ENCODE results near the gene C1QTNF2.

Gene C1QTNF2

DNA sequence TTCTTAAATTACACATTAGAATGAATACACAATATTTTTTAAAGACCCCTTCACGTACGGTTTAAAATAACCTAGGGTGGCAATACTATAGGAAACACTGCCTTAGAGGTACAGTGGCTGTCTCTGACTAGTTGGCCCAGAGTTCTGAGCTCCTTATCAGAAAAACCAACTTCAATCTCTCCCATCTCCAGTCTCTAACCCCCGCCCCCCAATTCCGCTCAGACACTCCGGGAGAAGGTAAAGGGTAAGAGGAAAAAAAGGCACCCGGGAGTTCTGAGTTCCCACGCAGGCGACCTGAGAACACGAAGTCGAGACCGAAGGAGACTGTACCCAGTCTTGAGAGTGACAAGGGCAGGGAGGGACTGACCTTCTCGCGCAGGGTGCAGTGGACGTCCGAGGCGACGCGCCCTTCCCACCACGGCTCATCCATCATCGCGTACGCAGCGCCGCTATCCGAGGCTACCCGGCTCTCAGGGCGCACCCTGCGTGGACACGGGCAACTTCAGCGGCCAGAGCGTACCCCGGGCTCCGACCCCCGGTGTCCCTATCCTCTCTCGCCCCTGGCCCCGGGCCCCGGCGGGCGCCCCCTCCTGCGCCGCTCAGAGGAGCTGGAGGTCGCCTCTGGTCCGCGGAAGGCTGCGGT is 58.8 kb downstream of the C1QTNF2 start:
- no peak for FAIRE-seq
- DNase-seq (ENCODE audit: extremely low spot score, insufficient read length, low read depth): no peak

- no peak for FAIRE-seq
- no peak for DNase-seq (ENCODE audit: extremely low spot score, insufficient read length, low read depth)
Observed at GRCh38 chr5:160310552-160311295, 59.7 kb downstream of the C1QTNF2 start.

GRCh38 chr5:160310140-160310539 is 60.3 kb downstream of the C1QTNF2 start:
- DNase-seq (ENCODE audit: extremely low spot score, insufficient read length, low read depth) (no peak), FAIRE-seq (no peak)

- FAIRE-seq (no peak), DNase-seq (ENCODE audit: extremely low spot score, insufficient read length, low read depth) (no peak)
Observed at GRCh38 chr5:160306696-160307095, 63.7 kb downstream of the C1QTNF2 start.

- DNase-seq (ENCODE audit: extremely low spot score, insufficient read length, low read depth): no peak
- no peak for FAIRE-seq
Observed at GRCh38 chr5:160305319-160305718, 65.1 kb downstream of the C1QTNF2 start.

DNA sequence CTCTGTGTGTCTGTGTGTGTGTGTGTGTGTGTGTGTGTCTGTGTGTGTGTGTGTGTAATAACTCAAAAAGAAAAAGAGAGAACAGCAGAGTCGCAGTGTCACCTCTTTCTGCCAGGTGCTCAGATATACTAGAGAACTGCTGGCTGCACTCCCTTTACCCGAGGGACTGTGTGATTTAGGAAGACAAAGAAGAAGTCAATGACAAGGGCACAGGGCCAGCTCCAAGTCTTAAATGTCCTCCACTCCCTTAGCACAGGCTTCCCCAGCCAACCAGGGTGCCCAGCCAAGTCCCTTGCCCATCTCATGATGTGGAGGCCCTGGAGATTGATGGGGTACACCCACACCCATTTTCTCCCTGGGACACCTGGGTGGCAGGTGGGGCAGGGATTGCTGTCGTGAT is 66.7 kb downstream of the C1QTNF2 start:
- DNase-seq (ENCODE audit: extremely low spot score, insufficient read length, low read depth): no peak
- FAIRE-seq: no peak

DNA sequence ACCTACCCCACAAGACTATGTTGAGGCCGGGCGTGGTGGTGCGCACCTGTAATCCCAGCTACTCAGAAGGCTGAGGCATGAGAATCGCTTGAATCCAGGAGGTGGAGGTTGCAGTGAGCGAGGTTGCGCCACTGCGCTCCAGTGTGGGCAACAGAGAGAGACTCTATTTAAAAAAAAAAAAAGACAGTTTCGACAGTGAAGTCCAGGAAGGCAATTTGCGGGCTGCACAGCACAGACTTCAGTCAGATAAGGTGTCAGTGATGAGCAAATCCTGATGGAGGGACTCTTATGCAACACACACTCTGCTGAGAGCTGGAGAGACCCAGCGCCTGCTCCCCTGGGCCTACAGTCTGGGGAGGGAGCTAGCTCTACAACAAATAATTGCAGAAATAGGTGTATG is 72.2 kb downstream of the C1QTNF2 start:
- DNase-seq (ENCODE audit: extremely low spot score, insufficient read length, low read depth) (no peak), FAIRE-seq (no peak)

DNA sequence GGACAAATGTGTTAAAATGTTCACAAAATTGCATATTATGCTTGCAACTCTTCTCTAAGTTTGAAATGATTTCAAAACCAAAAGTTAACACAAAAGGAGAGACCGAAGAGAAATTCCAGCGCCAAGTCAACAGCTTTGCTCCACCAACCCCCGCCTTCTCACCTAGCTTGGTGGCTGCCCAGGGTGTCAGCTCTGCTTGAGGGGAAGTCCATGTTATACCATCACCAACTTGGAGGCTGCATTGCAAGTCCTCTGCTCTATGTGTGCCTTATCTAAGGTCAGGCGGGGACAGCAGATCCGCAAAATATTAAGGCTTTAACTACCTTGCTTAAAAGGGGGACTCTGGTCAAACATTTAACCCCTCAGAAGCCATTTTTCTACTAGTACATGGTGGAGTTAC is 72.7 kb downstream of the C1QTNF2 start:
- DNase-seq (ENCODE audit: extremely low spot score, insufficient read length, low read depth) (no peak), FAIRE-seq (no peak)

Data from GM18507 (cell line).